ENCODE measurements around the gene CIDEB.

CIDEB gene

GRCh38 chr14:24311837-24312615 is 4.2 kb upstream of the CIDEB start:
- DNase-seq = no peak

- peak; percentile 68 for DNase-seq
Observed at GRCh38 chr14:24310646-24311604, 3.1 kb upstream of the CIDEB start, which contains the start of gene LTB4R. Gene LTB4R, plus strand, starts transcription at chr14:24311502. Its CDS starts 4,150 bp downstream, at chr14:24315652.

GRCh38 chr14:24310265-24310645 is 2.5 kb upstream of the CIDEB start:
- DNase-seq = no peak

GRCh38 chr14:24309538-24310264 is 1.9 kb upstream of the CIDEB start, which contains the start of gene LTB4R2:
Gene LTB4R2, plus strand, starts transcription at chr14:24310140. Its CDS starts 525 bp downstream, at chr14:24310665.
- DNase-seq = no peak

- no peak for DNase-seq
Observed at GRCh38 chr14:24308342-24309124, 756 bp upstream of the CIDEB start.

- no peak for DNase-seq
Observed at GRCh38 chr14:24307156-24307574, 612 bp downstream of the CIDEB start.

- DNase-seq = no peak
Observed at GRCh38 chr14:24304019-24304387, 3.8 kb downstream of the CIDEB start.

- no peak for DNase-seq
Observed at GRCh38 chr14:24300326-24300980, 7.3 kb downstream of the CIDEB start.

GRCh38 chr14:24299255-24300191 is 8.3 kb downstream of the CIDEB start, which contains the start of the genes DHRS1 and NOP9:
Gene DHRS1, minus strand, starts transcription at chr14:24299780. Its CDS starts 674 bp downstream, at chr14:24299106.
Gene NOP9, plus strand, starts transcription at chr14:24299850. Its CDS starts 105 bp downstream, at chr14:24299955.
- peak; percentile 90 for DNase-seq

- DNase-seq = no peak
Observed at GRCh38 chr14:24298892-24299254, 8.9 kb downstream of the CIDEB start.

- no peak for DNase-seq
Observed at GRCh38 chr14:24297190-24297964, 10.4 kb downstream of the CIDEB start.

- peak; percentile 77 for DNase-seq
Observed at GRCh38 chr14:24296341-24297157, 11.2 kb downstream of the CIDEB start.

GRCh38 chr14:24293525-24293924 is 14.3 kb downstream of the CIDEB start:
- DNase-seq = no peak

GRCh38 chr14:24292118-24292807 is 15.5 kb downstream of the CIDEB start:
- no peak for DNase-seq

GRCh38 chr14:24291446-24292117 is 16.2 kb downstream of the CIDEB start:
- DNase-seq = no peak

GRCh38 chr14:24290746-24291145 is 17.0 kb downstream of the CIDEB start:
- no peak for DNase-seq

- peak; percentile 44 for DNase-seq
Observed at GRCh38 chr14:24289649-24290280, 18.0 kb downstream of the CIDEB start.
